ENCODE results near the gene MRPS18B.

DNA sequence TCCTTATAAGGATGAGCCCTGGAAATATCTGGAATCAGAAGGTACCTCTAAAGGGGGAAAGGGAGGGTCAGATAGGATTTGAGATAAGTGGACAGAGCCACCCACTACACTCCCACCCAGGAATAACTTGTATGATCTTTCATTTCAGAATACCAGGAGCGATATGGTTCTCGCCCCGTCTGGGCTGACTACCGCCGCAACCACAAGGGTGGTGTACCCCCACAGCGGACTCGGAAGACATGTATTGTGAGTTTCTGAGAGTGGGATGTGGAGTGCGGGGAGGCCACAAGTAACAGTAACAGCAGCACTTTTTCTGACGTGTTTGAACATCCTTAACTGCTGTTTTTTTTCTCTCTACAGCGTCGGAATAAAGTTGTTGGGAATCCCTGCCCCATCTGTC lies 1.9 kb downstream of the MRPS18B start:
- TF ChIP-seq, protein P1, sequence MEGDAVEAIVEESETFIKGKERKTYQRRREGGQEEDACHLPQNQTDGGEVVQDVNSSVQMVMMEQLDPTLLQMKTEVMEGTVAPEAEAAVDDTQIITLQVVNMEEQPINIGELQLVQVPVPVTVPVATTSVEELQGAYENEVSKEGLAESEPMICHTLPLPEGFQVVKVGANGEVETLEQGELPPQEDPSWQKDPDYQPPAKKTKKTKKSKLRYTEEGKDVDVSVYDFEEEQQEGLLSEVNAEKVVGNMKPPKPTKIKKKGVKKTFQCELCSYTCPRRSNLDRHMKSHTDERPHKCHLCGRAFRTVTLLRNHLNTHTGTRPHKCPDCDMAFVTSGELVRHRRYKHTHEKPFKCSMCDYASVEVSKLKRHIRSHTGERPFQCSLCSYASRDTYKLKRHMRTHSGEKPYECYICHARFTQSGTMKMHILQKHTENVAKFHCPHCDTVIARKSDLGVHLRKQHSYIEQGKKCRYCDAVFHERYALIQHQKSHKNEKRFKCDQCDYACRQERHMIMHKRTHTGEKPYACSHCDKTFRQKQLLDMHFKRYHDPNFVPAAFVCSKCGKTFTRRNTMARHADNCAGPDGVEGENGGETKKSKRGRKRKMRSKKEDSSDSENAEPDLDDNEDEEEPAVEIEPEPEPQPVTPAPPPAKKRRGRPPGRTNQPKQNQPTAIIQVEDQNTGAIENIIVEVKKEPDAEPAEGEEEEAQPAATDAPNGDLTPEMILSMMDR (conservative IDR thresholded peaks at IDR 0.05; ENCODE audit: low read length): no peak
- TF ChIP-seq EZH2phosphoT487 (IDR thresholded peaks at IDR 0.05; ENCODE audit: borderline replicate concordance, low read depth, low read length): no peak

All from OCI-LY7 (cell line).